H1 (cell line): ENCODE data around the gene GNG7. TPM values are rescaled to one million over a fixed set of nuclear protein-coding genes. Genes with fewer than 3 reads are reported as not detected.

Source experiments
- CHD2 ChIP-seq: IDR thresholded peaks from 2 replicates; pipeline ENCODE4 v1.6.1; 2012; ENCODE audit warnings: low read length, improper control_type of control experiment
- CTCF ChIP-seq, 3 experiments: IDR thresholded peaks; 1 replicate in 2 of 3; 2 replicates in 1 of 3; pipeline versions ENCODE4 v1.5.1 to v1.6.1; 2011; ENCODE audit warnings: low read length in 3 of 3, mild to moderate bottlenecking in 3 of 3, inconsistent platforms in 2 of 3, low read depth in 1 of 3, moderate library complexity in 1 of 3; ENCODE audit not compliant: insufficient read depth in 1 of 3; ENCODE audit errors: control extremely low read depth in 1 of 3
- KDM1A ChIP-seq: fragments of 200-600, 300-600 bp; sonication (generic); IDR thresholded peaks from 2 replicates; pipeline ENCODE4 v1.7.1; 2016; ENCODE audit warnings: mild to moderate bottlenecking, low read length, borderline replicate concordance
- KDM4A ChIP-seq: IDR thresholded peaks from one replicate; pipeline ENCODE4 v1.7.1; 2012; ENCODE audit warnings: low read depth, mild to moderate bottlenecking, moderate library complexity, low read length, inconsistent platforms; ENCODE audit not compliant: severe bottlenecking
- MAFK ChIP-seq: IDR thresholded peaks from 2 replicates; pipeline ENCODE4 v1.6.1; 2012; ENCODE audit warnings: low read depth, mild to moderate bottlenecking, improper control_type of control experiment, low read length
- RNF2 ChIP-seq: fragments of 200-900, 300-1000 bp; sonication (generic); IDR thresholded peaks from 2 replicates; pipeline ENCODE4 v1.7.1; 2016; ENCODE audit warnings: borderline replicate concordance, low read depth, mild to moderate bottlenecking, antibody characterized with exemption, low read length; ENCODE audit not compliant: poor library complexity, severe bottlenecking; ENCODE audit errors: missing control alignments
- TAF7 ChIP-seq: optimal IDR thresholded peaks from 2 replicates; pipeline ENCODE3; 2011; ENCODE audit warnings: low read depth, mild to moderate bottlenecking, inconsistent platforms, low read length, moderate library complexity, borderline replicate concordance
- polyA plus RNA-seq, 7 experiments: library from polyadenylated mRNA; depleted of rRNA in 3 of 7; stranded (reverse) in 5 of 7; unstranded in 2 of 7; fragments of >200 nt in 5 of 7; fragments of 200-250 nt in 2 of 7; gene quantifications; 1 replicate in 5 of 7; 2 replicates in 1 of 7; 4 replicates in 1 of 7; pipeline versions ENCODE4 v1.2.1 to v1.2.3, GENCODE V29; 2011 to 2013; ENCODE audit warnings: missing spikeins in 2 of 7, mixed read lengths in 2 of 7
- total RNA-seq: library from RNA; stranded (reverse); fragmentation: NEBNext Ultra II Directional; extraction: Animal tissue kit (Norgen Biotek cat#: 25700); gene quantifications from 2 replicates; pipeline ENCODE4 v1.2.1, GENCODE V29; 2021

Gene GNG7
- total and polyA plus RNA-seq, 2 of the 8 experiments (the other 6 are each of a cell fraction or from before 2014, with no cell fraction given): 2.8 to 7.8 TPM

GRCh38 chr19:2665103-2665502, 37.4 kb downstream of the GNG7 start (continued):
- TF ChIP-seq CTCF (IDR thresholded peaks at IDR 0.05; ENCODE audit: control extremely low read depth in 1 of 3, insufficient read depth in 1 of 3, low read depth in 1 of 3, low read length in 3 of 3) (no peak), KDM1A (no peak), TAF7 (no peak), KDM4A (no peak), RNF2 (no peak), MAFK (no peak), CHD2 (no peak)
